ENCODE results near the gene PRKAR2B. TPM values are rescaled to one million over a fixed set of nuclear protein-coding genes. Genes with fewer than 3 reads are reported as not detected.

Gene PRKAR2B
- total RNA-seq, 1 donor from 2014 or later = 7.9 TPM

DNA sequence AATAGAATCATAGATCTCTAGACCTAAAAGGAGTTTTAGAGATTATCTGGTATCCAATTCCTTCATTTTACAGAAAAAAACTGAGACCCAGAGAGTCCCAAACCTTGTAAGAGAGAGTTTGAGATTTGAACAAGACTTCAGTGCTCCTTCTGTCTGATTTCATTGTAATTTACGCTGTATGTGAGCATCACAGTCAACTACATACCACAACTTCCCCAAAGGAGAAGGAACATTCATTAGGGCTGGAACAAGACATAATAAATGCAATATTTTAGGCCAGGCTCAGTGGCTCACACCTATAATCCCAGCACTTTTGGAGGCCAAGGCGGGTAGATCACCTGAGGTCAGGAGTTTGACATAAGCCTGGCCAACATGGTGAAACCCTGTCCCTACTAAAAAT lies 17.3 kb upstream of the PRKAR2B start:
- DNase-seq = no peak
- no peak overlapping the region for H3K27ac ChIP-seq

DNA sequence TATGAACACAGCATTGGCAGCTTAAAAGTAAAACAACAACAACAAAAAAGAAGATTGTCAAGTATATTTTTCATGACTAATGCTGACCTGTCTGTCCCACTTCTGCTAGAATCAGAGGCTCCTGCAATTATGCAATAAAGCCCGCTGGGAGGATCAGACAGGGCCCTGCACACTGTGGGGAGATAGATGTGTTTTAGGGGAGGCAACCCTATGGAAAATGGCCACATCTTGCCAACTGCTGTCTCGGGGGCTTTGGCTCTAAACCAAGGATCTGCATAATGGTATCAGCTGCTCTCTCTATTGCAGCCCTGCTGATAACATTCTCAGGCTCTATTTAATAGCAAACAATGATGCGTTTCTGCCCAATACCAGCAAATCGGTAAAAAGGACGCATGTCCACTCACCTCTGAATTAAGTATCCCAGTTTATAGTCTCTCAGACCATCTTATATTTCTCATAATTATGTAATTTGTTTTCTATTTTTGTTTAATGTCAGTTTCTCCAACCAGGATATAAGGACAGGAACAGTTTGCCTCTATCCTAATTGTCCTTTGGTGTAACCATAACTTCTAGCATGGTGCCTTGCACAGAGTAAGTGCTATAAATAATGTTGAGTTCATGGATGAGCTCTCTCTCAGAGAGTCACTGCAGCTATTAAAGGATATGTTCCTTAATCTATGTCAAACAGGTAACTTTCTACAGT lies 15.3 kb upstream of the PRKAR2B start:
- no peaks in the 10 kb centered on the region for H3K36me3 ChIP-seq
- TF ChIP-seq, protein P1, sequence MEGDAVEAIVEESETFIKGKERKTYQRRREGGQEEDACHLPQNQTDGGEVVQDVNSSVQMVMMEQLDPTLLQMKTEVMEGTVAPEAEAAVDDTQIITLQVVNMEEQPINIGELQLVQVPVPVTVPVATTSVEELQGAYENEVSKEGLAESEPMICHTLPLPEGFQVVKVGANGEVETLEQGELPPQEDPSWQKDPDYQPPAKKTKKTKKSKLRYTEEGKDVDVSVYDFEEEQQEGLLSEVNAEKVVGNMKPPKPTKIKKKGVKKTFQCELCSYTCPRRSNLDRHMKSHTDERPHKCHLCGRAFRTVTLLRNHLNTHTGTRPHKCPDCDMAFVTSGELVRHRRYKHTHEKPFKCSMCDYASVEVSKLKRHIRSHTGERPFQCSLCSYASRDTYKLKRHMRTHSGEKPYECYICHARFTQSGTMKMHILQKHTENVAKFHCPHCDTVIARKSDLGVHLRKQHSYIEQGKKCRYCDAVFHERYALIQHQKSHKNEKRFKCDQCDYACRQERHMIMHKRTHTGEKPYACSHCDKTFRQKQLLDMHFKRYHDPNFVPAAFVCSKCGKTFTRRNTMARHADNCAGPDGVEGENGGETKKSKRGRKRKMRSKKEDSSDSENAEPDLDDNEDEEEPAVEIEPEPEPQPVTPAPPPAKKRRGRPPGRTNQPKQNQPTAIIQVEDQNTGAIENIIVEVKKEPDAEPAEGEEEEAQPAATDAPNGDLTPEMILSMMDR (IDR thresholded peaks at IDR 0.05) = no peak
- no peaks in the 10 kb centered on the region for H3K9me3 ChIP-seq
- no peaks in the 10 kb centered on the region for H3K27me3 ChIP-seq
- intact Hi-C loops (cut with DNase I) = no loop called here
- H3K27ac ChIP-seq = no peak overlapping the region
- H3K4me1 ChIP-seq = no peaks in the 10 kb centered on the region
- DNase-seq (no peak), ATAC-seq (peak; percentile 26)
- H3K4me3 ChIP-seq = no peak overlapping the region

More for the DNA sequence above, 17.3 kb upstream of the PRKAR2B start:
- no peak overlapping the region for H3K4me3 ChIP-seq
- H3K9me3 ChIP-seq = no peaks in the 10 kb centered on the region
- peak; percentile 62 for ATAC-seq
- intact Hi-C loops (cut with DNase I) = no loop called here
- TF ChIP-seq, protein P1 (IDR thresholded peaks at IDR 0.05) = no peak
- H3K27me3 ChIP-seq = no peaks in the 10 kb centered on the region
- H3K36me3 ChIP-seq = no peaks in the 10 kb centered on the region
- no peaks in the 10 kb centered on the region for H3K4me1 ChIP-seq

DNA sequence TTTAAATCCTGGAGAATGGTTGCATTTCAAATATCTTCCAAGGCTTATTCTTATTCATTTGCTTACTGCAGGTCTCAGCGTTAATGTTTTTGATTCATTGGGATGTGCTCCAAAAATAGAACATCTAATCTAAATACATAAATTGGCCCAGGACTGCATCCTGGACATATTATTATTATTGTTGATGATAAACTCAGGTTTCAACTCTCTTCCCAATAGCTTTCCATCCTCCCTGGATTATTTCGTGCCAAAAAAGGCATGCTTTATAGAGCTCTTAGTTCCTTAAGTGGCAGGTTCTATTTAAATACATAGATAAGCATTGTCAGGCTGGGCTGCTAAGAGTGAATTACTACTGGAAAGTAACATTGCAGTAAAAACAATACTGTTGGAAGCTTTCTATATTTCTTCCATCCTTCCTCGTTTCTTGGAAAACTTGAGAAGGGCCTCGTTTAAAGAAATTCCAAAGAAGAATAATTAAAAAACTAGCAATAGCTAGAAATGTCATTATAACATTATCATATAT lies 14.7 kb upstream of the PRKAR2B start:
- Histone ChIP-seq H3K4me1 (no peaks in the 10 kb centered on the region), H3K9me3 (no peaks in the 10 kb centered on the region), H3K27me3 (no peaks in the 10 kb centered on the region), H3K4me3 (no peak overlapping the region), H3K36me3 (no peaks in the 10 kb centered on the region), H3K27ac (no peak overlapping the region)
- intact Hi-C loops (cut with DNase I) = no loop called here
- ATAC-seq = no peak
- DNase-seq = no peak
- TF ChIP-seq, protein P1 (IDR thresholded peaks at IDR 0.05) = no peak

DNA sequence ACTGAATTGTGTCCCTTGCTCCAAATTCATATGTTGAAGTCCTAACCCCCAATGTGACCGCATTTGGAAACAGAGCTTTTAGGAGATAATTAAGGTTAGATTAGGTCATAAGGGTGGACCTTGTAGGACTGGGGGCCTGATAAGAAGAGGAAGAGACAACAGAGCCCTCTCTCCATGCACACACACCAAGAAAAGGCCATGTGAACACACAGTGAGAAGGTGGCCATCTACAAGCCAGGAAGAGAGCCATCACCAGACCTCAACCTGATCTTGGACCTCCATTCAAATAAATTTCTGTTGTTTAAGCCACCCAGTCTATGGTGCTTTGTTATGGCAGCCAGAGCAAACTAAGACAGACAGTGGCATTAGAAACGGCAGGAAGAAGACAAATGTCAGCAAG lies 12.5 kb upstream of the PRKAR2B start:
- H3K4me3 ChIP-seq = no peak overlapping the region
- H3K9me3 ChIP-seq = no peaks in the 10 kb centered on the region
- DNase-seq (no peak), ATAC-seq (no peak)
- TF ChIP-seq, protein P1 (IDR thresholded peaks at IDR 0.05) = no peak
- intact Hi-C loops (cut with DNase I) = no loop called here
- H3K36me3 ChIP-seq = no peaks in the 10 kb centered on the region
- no peaks in the 10 kb centered on the region for H3K27me3 ChIP-seq
- H3K4me1 ChIP-seq = no peaks in the 10 kb centered on the region
- no peak overlapping the region for H3K27ac ChIP-seq

DNA sequence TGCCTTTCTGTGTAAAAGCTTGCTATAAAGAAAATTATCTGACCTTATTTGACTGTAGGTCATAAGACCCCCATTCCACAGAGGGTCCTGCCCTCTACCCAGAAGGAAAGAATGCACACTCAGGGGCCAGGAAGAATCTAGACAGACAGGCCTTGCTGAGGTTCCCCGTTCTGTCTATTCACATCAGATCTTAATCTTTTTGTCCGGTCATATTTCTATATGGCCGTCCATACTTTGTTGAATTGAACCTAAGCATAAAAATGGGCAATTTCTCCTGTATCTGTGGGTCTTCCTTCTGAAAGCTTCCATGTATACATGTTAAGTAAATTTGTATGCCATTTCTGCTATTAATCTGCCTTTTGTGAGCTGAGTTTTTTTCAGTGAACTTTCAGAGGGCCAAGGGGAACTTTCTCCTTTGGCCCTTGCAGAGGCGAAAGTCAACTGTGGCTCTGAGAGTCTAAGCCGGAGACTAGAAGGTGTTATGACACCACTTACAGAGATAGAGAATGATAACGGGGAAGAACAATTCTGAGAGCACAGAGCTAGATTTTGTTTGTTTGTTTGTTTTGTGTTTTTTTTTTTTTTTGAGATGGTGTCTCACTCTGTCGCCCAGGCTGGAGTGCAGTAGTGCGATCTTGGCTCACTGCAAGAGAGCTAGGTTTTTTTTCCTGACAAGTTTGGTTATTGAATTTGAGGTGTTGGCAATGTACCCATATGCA lies 11.6 kb upstream of the PRKAR2B start:
- DNase-seq (no peak), ATAC-seq (no peak)
- intact Hi-C loops (cut with DNase I) = no loop called here
- no peaks in the 10 kb centered on the region for H3K4me1 ChIP-seq
- H3K27me3 ChIP-seq = no peaks in the 10 kb centered on the region
- no peak overlapping the region for H3K4me3 ChIP-seq
- TF ChIP-seq, protein P1 (IDR thresholded peaks at IDR 0.05) = no peak
- H3K27ac ChIP-seq = no peak overlapping the region
- H3K36me3 ChIP-seq = no peaks in the 10 kb centered on the region
- H3K9me3 ChIP-seq = no peaks in the 10 kb centered on the region

Measured in upper lobe of right lung (tissue), 1 donor.